Measurements from ENCODE around the gene NOL4L.

DNA sequence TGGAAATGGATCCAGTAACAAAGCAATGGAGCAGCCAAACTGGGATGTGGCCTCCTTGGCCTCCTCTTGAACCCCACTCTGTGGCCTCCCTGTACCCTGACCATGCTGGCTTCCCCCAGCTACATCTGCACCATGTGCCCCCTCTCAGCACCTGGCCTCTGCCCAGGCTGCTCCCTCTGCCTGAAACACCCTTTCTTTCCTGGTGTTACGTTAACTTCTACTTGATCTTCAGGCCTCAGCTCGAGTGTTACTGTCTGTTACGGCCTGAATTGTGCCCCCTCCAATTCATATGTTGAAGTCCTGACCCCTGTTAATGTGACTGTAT lies 30.2 kb downstream of the NOL4L start:
- TF ChIP-seq CTCF (IDR thresholded peaks at IDR 0.05) (no peak), POLR2A (IDR thresholded peaks at IDR 0.05; ENCODE audit: low read depth) (no peak), POLR2AphosphoS5 (IDR thresholded peaks at IDR 0.05) (no peak)
